ENCODE data around the gene OR2V2.

DNA sequence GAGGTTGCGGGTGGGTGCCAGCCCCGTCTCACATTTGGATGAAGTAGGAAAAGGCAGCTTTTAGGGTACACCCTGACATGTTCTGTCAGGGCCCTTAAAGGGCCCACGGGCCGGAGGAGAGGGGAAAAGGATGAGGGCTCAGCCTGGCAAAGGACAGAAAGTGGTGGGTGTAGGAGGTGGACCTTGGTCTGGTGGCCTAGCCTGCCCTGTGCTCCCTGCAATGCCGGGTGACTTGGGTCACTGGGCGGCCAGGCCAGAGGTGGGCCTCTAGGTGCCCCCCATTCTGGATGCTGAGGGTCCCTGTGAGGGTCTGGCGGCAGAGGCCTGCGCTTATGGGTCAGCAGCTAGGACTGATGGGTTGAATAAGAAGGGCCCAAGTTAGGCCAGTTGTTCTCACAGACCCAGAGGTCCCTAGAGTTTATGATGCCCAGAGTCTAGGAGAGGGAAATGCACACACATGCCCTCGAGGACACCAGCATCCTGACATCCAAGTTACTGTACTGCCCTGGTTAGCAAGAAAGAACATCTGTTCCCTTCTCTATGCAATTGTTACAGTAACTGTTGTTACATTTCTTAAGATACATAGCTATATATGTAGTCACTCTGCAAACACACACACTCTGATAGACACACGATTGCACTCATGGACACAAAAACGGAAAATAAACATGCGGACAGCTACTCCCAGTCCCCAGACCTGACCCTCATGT is 45.1 kb downstream of the OR2V2 start:
- TF ChIP-seq POLR2AphosphoS5 (IDR thresholded peaks at IDR 0.05; ENCODE audit: low read depth, low read length) (no peak), NRF1 (IDR thresholded peaks at IDR 0.05; ENCODE audit: low read depth, low read length) (no peak)
- TF ChIP-seq, protein P1, sequence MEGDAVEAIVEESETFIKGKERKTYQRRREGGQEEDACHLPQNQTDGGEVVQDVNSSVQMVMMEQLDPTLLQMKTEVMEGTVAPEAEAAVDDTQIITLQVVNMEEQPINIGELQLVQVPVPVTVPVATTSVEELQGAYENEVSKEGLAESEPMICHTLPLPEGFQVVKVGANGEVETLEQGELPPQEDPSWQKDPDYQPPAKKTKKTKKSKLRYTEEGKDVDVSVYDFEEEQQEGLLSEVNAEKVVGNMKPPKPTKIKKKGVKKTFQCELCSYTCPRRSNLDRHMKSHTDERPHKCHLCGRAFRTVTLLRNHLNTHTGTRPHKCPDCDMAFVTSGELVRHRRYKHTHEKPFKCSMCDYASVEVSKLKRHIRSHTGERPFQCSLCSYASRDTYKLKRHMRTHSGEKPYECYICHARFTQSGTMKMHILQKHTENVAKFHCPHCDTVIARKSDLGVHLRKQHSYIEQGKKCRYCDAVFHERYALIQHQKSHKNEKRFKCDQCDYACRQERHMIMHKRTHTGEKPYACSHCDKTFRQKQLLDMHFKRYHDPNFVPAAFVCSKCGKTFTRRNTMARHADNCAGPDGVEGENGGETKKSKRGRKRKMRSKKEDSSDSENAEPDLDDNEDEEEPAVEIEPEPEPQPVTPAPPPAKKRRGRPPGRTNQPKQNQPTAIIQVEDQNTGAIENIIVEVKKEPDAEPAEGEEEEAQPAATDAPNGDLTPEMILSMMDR (IDR thresholded peaks at IDR 0.05): no peak
- TF ChIP-seq, protein P2, sequence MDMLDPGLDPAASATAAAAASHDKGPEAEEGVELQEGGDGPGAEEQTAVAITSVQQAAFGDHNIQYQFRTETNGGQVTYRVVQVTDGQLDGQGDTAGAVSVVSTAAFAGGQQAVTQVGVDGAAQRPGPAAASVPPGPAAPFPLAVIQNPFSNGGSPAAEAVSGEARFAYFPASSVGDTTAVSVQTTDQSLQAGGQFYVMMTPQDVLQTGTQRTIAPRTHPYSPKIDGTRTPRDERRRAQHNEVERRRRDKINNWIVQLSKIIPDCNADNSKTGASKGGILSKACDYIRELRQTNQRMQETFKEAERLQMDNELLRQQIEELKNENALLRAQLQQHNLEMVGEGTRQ (IDR thresholded peaks at IDR 0.05; ENCODE audit: borderline replicate concordance, low read depth, low read length): no peak

Data from SK-N-SH (cell line).